Activated CD8-positive, alpha-beta T cell treated with anti-CD3 and anti-CD28 coated beads, Interleukin-2, amount 10 ng/mL, durations not matched to agents 7 days and 5 days (primary cell): ENCODE data around the gene PALD1. TPM values are rescaled to one million over a fixed set of nuclear protein-coding genes. Genes with fewer than 3 reads are reported as not detected.

Experiments used
- ATAC-seq: fragments of 150-1000 bp; cut with Tn5 transposase; one replicate; pipeline ENCODE4 v1.10.0; 2021; ENCODE audit warnings: moderate library complexity
- CTCF ChIA-PET: fragments of 350-600 bp; sonication (Branson Sonifier 250); formaldehyde crosslinking; loops from one replicate; lab custom pipeline; 2021; ENCODE audit warnings: antibody characterized with exemption; lab: Charles Lee
- POLR2A ChIA-PET: fragments of 350-600 bp; sonication (Branson Sonifier 250); formaldehyde crosslinking; loops from one replicate; lab custom pipeline; 2021; ENCODE audit warnings: antibody characterized with exemption; lab: Charles Lee
- DNase-seq: peaks from one replicate; pipeline ENCODE4 v3.0.0-alpha.2; 2020
- H3K27ac Mint-ChIP-seq: one replicate; pipeline ENCODE4 v1.8.0; 2021; ENCODE audit warnings: mild to moderate bottlenecking, mixed read lengths
- H3K27me3 Mint-ChIP-seq: one replicate; pipeline ENCODE4 v1.8.0; 2021; ENCODE audit warnings: low read depth, mixed read lengths
- H3K36me3 Mint-ChIP-seq: one replicate; pipeline ENCODE4 v1.8.0; 2021; ENCODE audit warnings: low read depth, mixed read lengths
- H3K4me1 Mint-ChIP-seq: one replicate; pipeline ENCODE4 v1.8.0; 2021; ENCODE audit warnings: low read depth, mixed read lengths
- H3K4me3 Mint-ChIP-seq: one replicate; pipeline ENCODE4 v1.8.0; 2021; ENCODE audit warnings: mild to moderate bottlenecking, mixed read lengths
- H3K9me3 Mint-ChIP-seq: one replicate; pipeline ENCODE4 v1.8.0; 2022; ENCODE audit warnings: mixed read lengths; ENCODE audit not compliant: insufficient read depth
- total RNA-seq, 2 experiments: library from RNA; stranded (reverse); gene quantifications; one replicate each; pipeline ENCODE4 v1.2.3, GENCODE V29; 2021

The PALD1 gene
- total RNA-seq, 2 experiments from 2014 or later: 6.2 to 6.5 TPM

DNA sequence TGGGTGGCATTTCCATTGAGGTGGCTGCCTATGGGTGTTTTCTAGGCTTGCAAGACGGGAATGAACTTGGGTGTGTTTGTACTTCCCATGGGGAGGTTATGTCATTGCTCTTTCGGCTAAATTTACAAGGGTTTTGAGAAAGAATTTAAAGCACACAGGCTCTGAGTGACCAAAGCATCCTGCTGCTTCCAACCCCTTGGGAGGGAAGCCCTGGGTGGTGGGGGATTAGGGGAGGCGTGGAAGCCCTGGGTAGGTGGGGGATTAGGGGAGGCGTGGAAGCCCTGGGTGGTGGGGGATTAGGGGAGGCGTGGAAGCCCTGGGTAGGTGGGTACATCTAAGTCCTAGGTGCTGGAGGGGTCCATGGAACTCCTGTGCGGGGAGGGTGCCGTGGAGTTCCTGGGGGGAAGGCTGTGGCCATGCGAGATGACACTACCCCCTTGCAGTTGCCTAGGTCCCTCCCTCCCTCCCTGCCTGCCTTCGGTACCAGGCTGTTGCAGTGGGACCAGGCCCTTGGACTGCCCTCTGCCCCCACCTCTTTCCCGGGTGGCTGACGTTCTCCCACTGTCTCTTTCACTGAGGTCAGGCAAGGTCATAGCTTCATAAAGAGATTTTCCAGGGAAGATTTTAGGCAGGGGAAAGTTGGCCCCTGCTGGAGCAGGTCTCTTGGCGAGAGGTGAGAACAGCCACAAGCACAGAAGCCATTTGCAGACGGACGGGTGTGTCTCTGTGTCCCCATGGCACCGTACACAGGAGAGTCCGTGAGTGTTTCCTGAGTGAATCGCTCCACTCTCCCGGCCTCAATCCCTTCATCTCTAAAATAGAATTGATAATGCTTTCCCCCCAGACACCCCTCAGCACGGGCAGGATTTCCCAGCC is 104.5 kb downstream of the PALD1 start:
- H3K9me3 Mint-ChIP-seq: peaks cover 5% of the 10 kb centered on the region
- H3K4me3 Mint-ChIP-seq: no peak overlapping the region
- peaks cover 36% of the 10 kb centered on the region for H3K4me1 Mint-ChIP-seq
- ATAC-seq (no peak), DNase-seq (no peak)
- CTCF ChIA-PET: interaction anchor here (4.4 kb wide), 1 partner anchor 24 kb away, joined by 20 read pairs; no protein-coding TSS in a partner anchor
- H3K27ac Mint-ChIP-seq: no peak overlapping the region
- H3K36me3 Mint-ChIP-seq: peaks cover 2% of the 10 kb centered on the region
- POLR2A ChIA-PET: interaction anchor here (0.8 kb wide), 1 partner anchor 10 kb away, joined by 3 read pairs; no protein-coding TSS in a partner anchor
- peaks cover 2% of the 10 kb centered on the region for H3K27me3 Mint-ChIP-seq

DNA sequence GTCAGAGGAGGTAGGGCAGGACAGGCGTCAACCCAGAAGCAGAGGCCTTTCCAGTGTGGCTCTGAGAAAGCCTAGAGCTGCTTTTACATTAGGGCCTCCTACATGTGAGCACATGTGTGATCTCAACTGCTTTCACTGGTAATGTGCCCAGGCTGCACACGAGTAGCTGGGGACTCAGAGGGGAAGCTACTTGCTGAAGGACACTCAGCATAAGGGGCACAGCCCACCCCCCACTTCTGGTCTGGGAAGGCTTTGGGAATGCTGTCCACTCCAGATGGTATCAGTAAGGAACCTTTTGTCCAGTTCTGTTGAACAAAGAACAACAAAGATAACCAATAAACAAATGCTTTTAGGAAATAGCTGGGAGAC is 105.1 kb downstream of the PALD1 start:
- peaks cover 33% of the 10 kb centered on the region for H3K4me1 Mint-ChIP-seq
- DNase-seq (no peak), ATAC-seq (no peak)
- H3K36me3 Mint-ChIP-seq: peaks cover 2% of the 10 kb centered on the region
- ChIA-PET CTCF (interaction anchor here (0.9 to 4.4 kb wide), 3 partner anchors 24 to 175 kb away, joined by 3 to 20 read pairs (median 5); no protein-coding TSS in a partner anchor), POLR2A (no interaction called here)
- peak overlapping the region; percentile 16 for H3K27ac Mint-ChIP-seq
- H3K4me3 Mint-ChIP-seq: no peak overlapping the region
- peaks cover 5% of the 10 kb centered on the region for H3K9me3 Mint-ChIP-seq
- H3K27me3 Mint-ChIP-seq: peaks cover 4% of the 10 kb centered on the region

DNA sequence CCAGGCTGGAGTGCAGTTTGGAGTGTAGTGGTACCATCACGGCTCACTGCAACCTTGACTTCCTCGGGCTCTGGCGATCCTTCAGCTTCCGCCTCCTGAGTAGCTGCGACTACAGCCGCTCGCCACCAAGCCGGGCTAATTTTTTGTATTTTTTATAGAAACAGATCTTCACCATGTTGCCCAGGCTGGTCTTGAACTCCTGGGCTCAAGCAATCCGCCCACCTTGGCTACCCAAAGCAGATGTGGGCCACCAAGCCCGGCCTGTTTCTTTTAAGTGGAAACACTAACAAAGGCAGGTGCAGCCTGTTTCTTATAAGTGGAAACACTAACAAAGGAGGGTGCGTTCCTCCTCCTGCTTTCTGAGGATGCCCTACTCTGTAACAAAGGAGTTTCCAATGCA is 105.8 kb downstream of the PALD1 start:
- POLR2A ChIA-PET: no interaction called here
- DNase-seq: no peak

DNA sequence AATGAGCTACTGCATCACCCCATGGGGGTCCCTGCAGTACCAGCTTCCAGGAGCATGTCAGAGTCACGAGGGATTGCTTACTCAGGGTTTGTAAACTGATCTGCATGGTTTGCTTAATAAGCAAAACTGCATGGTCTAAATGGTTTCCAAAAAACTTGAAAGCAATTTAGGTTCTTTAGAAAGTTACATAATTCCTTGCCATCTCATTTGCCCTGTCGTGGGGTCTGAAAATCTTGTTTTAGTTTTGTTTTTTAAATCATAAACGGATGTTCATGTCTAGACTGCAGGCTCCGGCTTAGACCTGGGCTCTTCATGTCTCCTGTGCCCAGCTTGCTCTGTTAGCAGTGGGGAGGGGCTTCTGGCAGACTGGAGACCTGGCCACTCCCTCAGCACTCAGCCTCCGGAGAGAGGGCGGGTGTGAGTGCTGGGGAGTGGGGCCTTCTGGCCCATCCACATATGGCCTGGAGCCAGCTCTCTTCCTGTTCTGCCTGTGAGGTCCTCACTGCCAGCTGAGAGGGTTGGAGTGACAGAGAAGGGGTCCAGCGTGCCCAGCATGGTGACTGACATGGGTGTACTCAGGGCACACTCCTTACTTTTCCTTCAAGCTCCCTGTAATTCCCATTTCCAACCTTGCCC is 106.5 kb downstream of the PALD1 start:
- ChIA-PET POLR2A (interaction anchor here (0.7 kb wide), 1 partner anchor 17 kb away, joined by 3 read pairs; the partner anchor contains the start of gene PRF1), CTCF (interaction anchor here (1.0 to 4.4 kb wide), 3 partner anchors 20 to 174 kb away, joined by 3 to 20 read pairs (median 5); no protein-coding TSS in a partner anchor)
- Mint-ChIP-seq H3K27ac (peak overlapping the region; percentile 37), H3K4me3 (no peak overlapping the region), H3K36me3 (peaks cover 2% of the 10 kb centered on the region), H3K27me3 (peaks cover 7% of the 10 kb centered on the region), H3K9me3 (peaks cover 5% of the 10 kb centered on the region), H3K4me1 (peaks cover 25% of the 10 kb centered on the region)
- peak; percentile 49 for ATAC-seq
- DNase-seq: no peak

More for the DNA sequence above, 105.8 kb downstream of the PALD1 start:
- Mint-ChIP-seq H3K4me1 (peaks cover 27% of the 10 kb centered on the region), H3K27me3 (peaks cover 4% of the 10 kb centered on the region), H3K36me3 (peaks cover 2% of the 10 kb centered on the region), H3K4me3 (no peak overlapping the region), H3K9me3 (peaks cover 5% of the 10 kb centered on the region), H3K27ac (no peak overlapping the region)
- CTCF ChIA-PET: interaction anchor here (0.9 to 4.4 kb wide), 3 partner anchors 24 to 174 kb away, joined by 3 to 20 read pairs (median 5); no protein-coding TSS in a partner anchor
- no peak for ATAC-seq

DNA sequence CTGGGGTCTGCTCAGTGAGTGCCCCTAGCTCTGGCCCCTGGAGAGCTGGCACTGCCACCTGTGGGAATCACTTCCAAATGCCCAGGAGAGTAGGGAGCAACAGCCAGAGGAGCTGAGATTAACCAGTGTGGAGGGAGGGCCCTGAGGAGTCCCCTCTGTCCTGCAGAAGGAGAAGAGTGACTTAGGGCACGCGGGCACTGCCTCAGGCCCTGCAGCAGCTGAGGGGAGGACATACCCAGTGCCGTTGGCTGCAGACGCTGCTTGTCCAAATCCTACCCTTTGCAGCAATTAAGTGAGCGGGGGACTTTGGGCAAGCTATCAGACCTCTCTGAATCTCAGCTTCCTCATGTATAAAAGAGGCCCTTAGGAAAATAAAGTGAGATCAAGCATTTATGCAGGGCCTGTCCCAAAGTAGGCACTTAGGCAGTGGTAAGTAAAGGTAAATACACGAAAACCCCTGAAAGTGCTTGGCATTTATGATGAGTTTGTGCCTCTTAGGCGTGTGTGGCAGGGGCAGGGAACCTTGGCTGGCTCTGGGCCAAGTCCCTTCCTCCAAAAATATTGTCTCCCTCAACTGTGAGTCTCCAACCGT is 107.1 kb downstream of the PALD1 start:
- no peak overlapping the region for H3K4me3 Mint-ChIP-seq
- peaks cover 25% of the 10 kb centered on the region for H3K4me1 Mint-ChIP-seq
- peaks cover 5% of the 10 kb centered on the region for H3K9me3 Mint-ChIP-seq
- H3K27ac Mint-ChIP-seq: no peak overlapping the region
- DNase-seq: no peak
- ChIA-PET POLR2A (interaction anchor here (0.7 kb wide), 1 partner anchor 16 kb away, joined by 3 read pairs; the partner anchor contains the start of gene PRF1), CTCF (interaction anchor here (1.0 to 4.4 kb wide), 3 partner anchors 20 to 173 kb away, joined by 3 to 20 read pairs (median 5); no protein-coding TSS in a partner anchor)
- peaks cover 7% of the 10 kb centered on the region for H3K27me3 Mint-ChIP-seq
- no peak for ATAC-seq
- peaks cover 2% of the 10 kb centered on the region for H3K36me3 Mint-ChIP-seq

DNA sequence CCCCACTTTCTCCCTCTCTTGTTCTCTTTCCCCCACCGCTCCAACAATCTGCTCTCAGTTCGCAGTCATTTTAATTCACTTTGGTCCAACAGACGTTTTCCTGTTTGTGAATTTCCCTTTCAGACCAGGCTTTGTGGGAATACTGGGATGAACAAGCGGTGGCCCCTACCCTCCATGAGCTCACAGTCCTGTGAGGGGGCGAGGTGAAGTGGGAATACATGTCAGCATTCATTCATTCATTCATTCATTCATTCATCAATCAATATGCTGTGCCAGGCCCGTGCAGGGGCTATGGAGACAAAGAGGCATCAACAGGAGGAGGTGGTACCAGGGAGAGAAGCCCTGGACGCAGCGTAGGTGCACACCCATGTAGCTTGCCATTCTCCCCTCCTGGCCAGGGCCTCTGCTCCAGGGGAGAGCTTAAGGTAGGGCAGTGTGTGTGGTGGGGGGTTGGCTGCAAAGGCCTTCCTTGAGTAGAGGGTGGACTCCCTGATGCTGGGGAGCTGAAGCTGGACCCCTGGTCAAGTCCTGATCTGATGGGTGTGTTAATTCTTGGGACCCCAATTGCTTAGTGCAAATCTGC is 107.9 kb downstream of the PALD1 start:
- H3K27ac Mint-ChIP-seq: no peak overlapping the region
- CTCF ChIA-PET: no interaction called here
- peaks cover 2% of the 10 kb centered on the region for H3K9me3 Mint-ChIP-seq
- H3K27me3 Mint-ChIP-seq: peaks cover 7% of the 10 kb centered on the region
- POLR2A ChIA-PET: no interaction called here
- no peak for DNase-seq
- H3K4me1 Mint-ChIP-seq: peaks cover 26% of the 10 kb centered on the region
- H3K36me3 Mint-ChIP-seq: peaks cover 2% of the 10 kb centered on the region
- no peak for ATAC-seq
- no peak overlapping the region for H3K4me3 Mint-ChIP-seq

DNA sequence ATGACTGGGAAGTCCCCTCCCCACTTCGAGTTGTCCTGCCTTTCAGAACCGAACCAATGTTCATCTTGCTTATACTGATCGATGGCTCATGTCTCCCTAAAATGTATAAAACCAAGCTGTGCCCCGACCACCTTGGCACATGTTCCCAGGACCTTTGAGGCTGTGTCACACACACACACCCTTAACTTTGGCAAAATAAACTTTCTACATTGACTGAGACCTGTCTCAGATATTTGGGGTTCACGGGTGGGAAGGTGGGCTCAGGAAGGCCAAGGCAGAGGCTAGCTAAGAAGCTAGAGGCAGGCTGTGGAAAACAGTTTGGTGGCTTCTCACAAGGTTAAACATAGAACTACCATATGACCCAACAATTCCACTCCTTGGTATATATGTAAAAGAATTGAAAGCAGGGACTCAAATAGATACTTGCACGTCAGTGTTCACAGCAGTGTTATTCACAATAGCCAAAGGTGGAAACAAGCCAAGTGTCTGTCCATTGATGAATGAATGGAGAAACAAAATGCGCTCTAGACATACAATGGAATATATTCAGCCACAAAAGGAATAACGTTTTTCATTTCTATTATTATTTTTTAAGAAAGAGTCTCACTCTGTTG is 108.6 kb downstream of the PALD1 start:
- ATAC-seq (no peak), DNase-seq (no peak)
- H3K36me3 Mint-ChIP-seq: no peaks in the 10 kb centered on the region
- POLR2A ChIA-PET: interaction anchor here (1.0 kb wide), 1 partner anchor 11 kb away, joined by 3 read pairs; no protein-coding TSS in a partner anchor
- H3K4me3 Mint-ChIP-seq: no peak overlapping the region
- peaks cover 29% of the 10 kb centered on the region for H3K4me1 Mint-ChIP-seq
- no peak overlapping the region for H3K27ac Mint-ChIP-seq
- CTCF ChIA-PET: interaction anchor here (2.3 kb wide), 1 partner anchor 28 kb away, joined by 8 read pairs; no protein-coding TSS in a partner anchor
- no peaks in the 10 kb centered on the region for H3K9me3 Mint-ChIP-seq
- peaks cover 7% of the 10 kb centered on the region for H3K27me3 Mint-ChIP-seq

DNA sequence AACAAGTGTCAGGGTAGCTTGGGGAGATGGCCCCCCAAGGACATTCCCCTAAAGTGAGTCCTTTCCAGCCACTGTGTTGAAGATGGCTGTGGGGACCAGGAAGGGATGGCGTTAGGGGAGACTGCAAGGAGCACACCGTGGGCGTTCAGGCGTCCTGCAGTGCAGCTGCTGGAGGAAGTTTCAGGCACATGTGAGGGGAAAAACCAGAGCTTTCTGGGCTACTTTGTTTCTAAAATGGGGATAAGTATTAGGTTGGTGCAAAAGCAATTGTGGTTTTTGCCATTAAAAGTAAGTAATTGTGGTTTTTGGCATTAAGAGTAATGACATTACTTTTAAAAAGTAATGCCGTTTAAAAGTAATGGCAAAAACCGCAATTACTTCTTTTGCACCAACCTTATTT is 109.7 kb downstream of the PALD1 start:
- Mint-ChIP-seq H3K4me1 (peaks cover 40% of the 10 kb centered on the region), H3K27ac (no peak overlapping the region), H3K36me3 (peaks cover 3% of the 10 kb centered on the region), H3K9me3 (no peaks in the 10 kb centered on the region), H3K4me3 (no peak overlapping the region), H3K27me3 (peaks cover 7% of the 10 kb centered on the region)
- no peak for DNase-seq
- CTCF ChIA-PET: interaction anchor here (1.0 to 2.3 kb wide), 3 partner anchors 9 to 29 kb away, joined by 3 to 8 read pairs (median 4); no protein-coding TSS in a partner anchor
- POLR2A ChIA-PET: interaction anchor here (0.6 to 0.8 kb wide), 2 partner anchors 10 to 13 kb away, joined by 3 read pairs; no protein-coding TSS in a partner anchor
- no peak for ATAC-seq

DNA sequence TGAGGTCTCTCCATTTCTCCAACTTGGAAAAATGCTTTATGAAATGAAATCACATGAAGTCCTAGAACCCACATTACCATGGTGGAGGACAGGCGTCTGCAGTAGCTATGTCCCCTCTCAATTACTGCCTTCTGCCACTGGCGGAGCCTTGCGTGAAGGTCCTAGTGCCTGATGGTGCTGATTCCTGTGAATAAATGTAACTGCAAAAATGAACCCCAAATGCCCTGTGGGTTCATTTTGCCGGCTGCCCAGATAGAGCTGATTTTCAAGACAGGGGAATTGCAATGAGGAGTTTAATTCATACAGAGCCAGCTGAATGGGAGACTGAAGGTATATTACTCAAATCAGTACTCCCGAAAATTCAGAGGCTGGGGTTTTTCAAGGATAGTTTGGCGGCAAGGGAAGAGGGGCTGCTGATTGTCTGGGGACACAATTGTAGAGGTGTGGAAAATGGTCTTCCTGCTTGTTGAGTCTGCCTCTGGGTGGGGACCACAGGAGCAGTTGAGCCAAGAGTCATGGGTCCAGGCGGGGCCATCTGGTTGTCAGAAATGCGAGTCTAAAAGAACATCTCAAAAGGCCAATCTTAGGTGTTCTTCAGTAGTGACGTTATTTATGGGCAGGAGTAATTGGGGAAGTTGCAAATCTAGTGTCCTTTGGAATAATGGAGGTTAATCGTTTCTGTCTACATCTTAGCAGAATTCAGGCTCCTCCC is 110.4 kb downstream of the PALD1 start:
- Mint-ChIP-seq H3K4me3 (no peak overlapping the region), H3K27ac (no peak overlapping the region), H3K4me1 (peaks cover 48% of the 10 kb centered on the region), H3K27me3 (peaks cover 7% of the 10 kb centered on the region), H3K36me3 (peaks cover 3% of the 10 kb centered on the region), H3K9me3 (no peaks in the 10 kb centered on the region)
- DNase-seq: no peak
- no peak for ATAC-seq
- POLR2A ChIA-PET: interaction anchor here (0.8 kb wide), 1 partner anchor 11 kb away, joined by 3 read pairs; no protein-coding TSS in a partner anchor
- CTCF ChIA-PET: interaction anchor here (1.0 to 2.3 kb wide), 3 partner anchors 8 to 29 kb away, joined by 3 to 8 read pairs (median 4); no protein-coding TSS in a partner anchor
